Measurements from ENCODE around the gene PGD. TPM values are rescaled to one million over a fixed set of nuclear protein-coding genes. Genes with fewer than 3 reads are reported as not detected.
"Not testable (repeated sequence)": the region's sequence is repeated elsewhere in the genome, so short reads cannot be mapped to it uniquely, and the experiment has no call there.

The PGD gene
- total RNA-seq, 1 donor from 2014 or later, result 294 TPM

DNA sequence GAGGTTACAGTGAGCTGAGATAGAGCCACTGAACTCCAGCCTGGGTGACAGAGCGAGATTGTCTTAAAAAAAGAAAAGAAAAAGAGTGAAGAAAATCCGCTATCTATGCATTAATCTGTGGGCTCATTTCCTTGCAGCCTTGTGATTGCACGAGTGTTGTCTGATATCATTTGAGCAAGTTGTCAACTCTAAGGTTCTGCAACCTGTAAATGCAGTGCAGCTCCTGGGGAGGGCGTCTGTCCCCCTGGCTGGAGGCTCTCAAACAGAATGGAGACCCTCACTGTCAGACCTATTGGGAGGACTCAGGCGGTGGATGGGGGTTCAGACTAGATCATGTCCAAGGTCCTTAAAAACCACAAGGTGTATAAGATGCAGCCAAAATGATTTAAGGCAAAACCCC is 57.2 kb downstream of the PGD start:
- no peak overlapping the region for H3K27ac Mint-ChIP-seq
- H3K36me3 Mint-ChIP-seq, result peaks cover 10% of the 10 kb centered on the region
- H3K4me3 Mint-ChIP-seq, result no peak overlapping the region
- H3K9me3 Mint-ChIP-seq, result no peaks in the 10 kb centered on the region
- no peak for DNase-seq (ENCODE audit: extremely low spot score, unreplicated experiment)
- peaks cover 18% of the 10 kb centered on the region for H3K4me1 Mint-ChIP-seq (ENCODE audit: unreplicated experiment)
- TF ChIP-seq, protein P1, sequence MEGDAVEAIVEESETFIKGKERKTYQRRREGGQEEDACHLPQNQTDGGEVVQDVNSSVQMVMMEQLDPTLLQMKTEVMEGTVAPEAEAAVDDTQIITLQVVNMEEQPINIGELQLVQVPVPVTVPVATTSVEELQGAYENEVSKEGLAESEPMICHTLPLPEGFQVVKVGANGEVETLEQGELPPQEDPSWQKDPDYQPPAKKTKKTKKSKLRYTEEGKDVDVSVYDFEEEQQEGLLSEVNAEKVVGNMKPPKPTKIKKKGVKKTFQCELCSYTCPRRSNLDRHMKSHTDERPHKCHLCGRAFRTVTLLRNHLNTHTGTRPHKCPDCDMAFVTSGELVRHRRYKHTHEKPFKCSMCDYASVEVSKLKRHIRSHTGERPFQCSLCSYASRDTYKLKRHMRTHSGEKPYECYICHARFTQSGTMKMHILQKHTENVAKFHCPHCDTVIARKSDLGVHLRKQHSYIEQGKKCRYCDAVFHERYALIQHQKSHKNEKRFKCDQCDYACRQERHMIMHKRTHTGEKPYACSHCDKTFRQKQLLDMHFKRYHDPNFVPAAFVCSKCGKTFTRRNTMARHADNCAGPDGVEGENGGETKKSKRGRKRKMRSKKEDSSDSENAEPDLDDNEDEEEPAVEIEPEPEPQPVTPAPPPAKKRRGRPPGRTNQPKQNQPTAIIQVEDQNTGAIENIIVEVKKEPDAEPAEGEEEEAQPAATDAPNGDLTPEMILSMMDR (conservative IDR thresholded peaks at IDR 0.05), result no peak
- H3K27me3 Mint-ChIP-seq, result no peaks in the 10 kb centered on the region

DNA sequence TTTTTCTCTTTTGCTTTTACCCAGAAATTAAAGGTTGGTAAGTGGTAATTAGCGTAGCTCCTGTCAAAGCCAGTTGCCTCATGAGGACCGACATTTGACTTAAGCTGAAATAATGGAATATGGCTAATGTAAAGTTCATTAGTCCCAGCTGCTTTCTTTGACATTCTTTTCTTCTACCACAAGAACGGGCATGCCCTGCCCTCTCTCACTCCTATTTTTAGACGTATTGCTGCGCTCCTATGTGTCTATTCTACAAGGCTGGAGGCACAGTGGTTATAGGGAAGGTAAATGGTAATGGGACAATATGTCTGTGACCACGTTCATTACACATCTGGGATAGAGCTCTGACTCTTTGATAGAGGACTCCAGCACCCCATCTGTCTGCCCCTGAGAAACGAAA is 57.8 kb downstream of the PGD start:
- Mint-ChIP-seq H3K27me3 (no peaks in the 10 kb centered on the region), H3K36me3 (peaks cover 16% of the 10 kb centered on the region), H3K4me3 (no peak overlapping the region), H3K4me1 (ENCODE audit: unreplicated experiment) (peaks cover 12% of the 10 kb centered on the region), H3K9me3 (no peaks in the 10 kb centered on the region), H3K27ac (peak overlapping the region; percentile 75)
- TF ChIP-seq, protein P1 (conservative IDR thresholded peaks at IDR 0.05), result no peak
- no peak for DNase-seq (ENCODE audit: extremely low spot score, unreplicated experiment)

DNA sequence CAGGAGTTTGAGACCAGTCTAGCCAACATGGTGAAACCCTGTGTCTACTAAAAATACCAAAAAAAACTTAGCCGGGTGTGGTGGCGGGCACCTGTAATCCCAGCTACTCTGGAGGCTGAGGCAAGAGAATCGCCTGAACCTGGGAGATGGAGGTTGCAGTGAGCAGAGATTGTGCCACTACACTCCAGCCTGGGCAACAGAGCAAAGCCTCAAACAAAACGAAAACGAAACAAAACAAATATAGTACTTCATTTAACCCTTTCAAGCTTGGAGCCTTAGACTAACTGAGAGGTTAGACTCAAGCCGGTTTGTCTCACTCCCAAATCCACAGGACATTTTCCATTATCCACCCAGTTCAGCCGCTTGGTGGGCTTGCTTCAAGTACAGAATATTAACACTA is 58.6 kb downstream of the PGD start:
- Mint-ChIP-seq H3K27ac (peak overlapping the region; percentile 50), H3K36me3 (peaks cover 17% of the 10 kb centered on the region)
- not testable (repeated sequence) for H3K9me3 Mint-ChIP-seq; DNase-seq (ENCODE audit: extremely low spot score, unreplicated experiment); H3K27me3 Mint-ChIP-seq; H3K4me3 Mint-ChIP-seq; H3K4me1 Mint-ChIP-seq (ENCODE audit: unreplicated experiment)

DNA sequence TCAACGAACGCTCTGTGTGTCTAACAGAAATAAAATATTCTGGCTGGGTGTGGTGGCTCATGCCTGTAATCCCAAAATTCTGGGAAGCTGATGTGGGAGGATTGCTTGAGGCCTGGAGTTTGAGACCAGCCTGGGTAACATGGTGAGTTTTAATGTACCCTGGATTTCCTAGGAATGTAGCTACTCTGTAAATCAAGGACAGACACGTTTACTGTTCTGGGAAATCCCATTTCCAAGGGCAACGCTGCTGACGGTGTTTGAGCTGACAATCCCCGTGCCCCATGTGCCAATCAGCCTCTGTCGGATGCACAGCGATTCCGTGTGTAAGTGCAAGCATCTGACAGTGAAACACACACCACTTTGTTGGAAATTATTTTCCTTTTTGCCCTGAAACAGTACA is 59.0 kb downstream of the PGD start:
- H3K9me3 Mint-ChIP-seq, result no peaks in the 10 kb centered on the region
- H3K27ac Mint-ChIP-seq, result peak overlapping the region; percentile 50
- TF ChIP-seq, protein P1 (conservative IDR thresholded peaks at IDR 0.05), result no peak
- no peak overlapping the region for H3K4me3 Mint-ChIP-seq
- peaks cover 17% of the 10 kb centered on the region for H3K36me3 Mint-ChIP-seq
- H3K4me1 Mint-ChIP-seq (ENCODE audit: unreplicated experiment), result peaks cover 10% of the 10 kb centered on the region
- no peak for DNase-seq (ENCODE audit: extremely low spot score, unreplicated experiment)
- no peaks in the 10 kb centered on the region for H3K27me3 Mint-ChIP-seq

DNA sequence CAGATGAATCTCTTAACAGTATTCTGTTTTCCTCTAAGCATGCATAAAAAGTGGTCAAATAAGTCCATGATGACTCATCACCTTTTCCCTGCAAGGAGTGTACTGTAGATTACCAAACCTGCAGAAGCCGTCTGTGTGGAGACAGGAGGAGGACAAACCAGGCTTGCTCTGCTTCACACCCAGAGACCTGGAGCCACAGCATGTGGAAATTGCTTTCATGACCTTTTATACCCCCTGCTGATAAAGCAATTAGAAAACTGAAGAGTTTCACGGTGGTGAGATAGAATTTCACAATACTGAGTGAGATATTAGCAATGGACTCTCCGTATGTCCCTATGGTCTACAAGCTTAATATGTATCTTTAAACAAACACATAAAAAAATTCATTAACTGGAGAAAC is 60.3 kb downstream of the PGD start:
- peaks cover 17% of the 10 kb centered on the region for H3K36me3 Mint-ChIP-seq
- TF ChIP-seq, protein P1 (conservative IDR thresholded peaks at IDR 0.05), result no peak
- DNase-seq (ENCODE audit: extremely low spot score, unreplicated experiment), result no peak
- H3K9me3 Mint-ChIP-seq, result no peaks in the 10 kb centered on the region
- peak overlapping the region; percentile 72 for H3K27ac Mint-ChIP-seq
- H3K4me1 Mint-ChIP-seq (ENCODE audit: unreplicated experiment), result peaks cover 10% of the 10 kb centered on the region
- no peak overlapping the region for H3K4me3 Mint-ChIP-seq
- H3K27me3 Mint-ChIP-seq, result no peaks in the 10 kb centered on the region

DNA sequence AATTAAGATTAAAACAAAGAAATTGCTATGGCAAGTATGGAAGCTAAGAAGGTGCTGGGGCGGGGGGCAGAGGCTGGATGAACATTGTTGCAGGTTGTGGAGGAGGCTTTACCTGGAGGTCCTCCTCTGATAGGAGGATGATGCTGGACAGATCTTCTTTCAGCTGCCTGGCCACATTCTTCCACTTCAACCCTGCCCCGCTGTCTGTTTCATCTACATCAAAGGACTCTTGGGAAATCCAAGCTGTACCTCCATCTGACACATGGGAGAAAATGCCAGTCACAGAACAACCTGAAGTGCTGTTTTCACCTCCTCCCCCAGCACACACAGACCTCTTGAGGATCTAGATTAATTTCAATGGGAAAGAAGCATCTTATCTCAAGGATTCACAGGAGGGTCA is 68.2 kb downstream of the PGD start:
- no peak overlapping the region for H3K4me3 Mint-ChIP-seq
- peak overlapping the region; percentile 57 for H3K27ac Mint-ChIP-seq
- no peaks in the 10 kb centered on the region for H3K27me3 Mint-ChIP-seq
- no peak for DNase-seq (ENCODE audit: extremely low spot score, unreplicated experiment)
- no peaks in the 10 kb centered on the region for H3K9me3 Mint-ChIP-seq
- TF ChIP-seq, protein P1 (conservative IDR thresholded peaks at IDR 0.05), result no peak
- H3K4me1 Mint-ChIP-seq (ENCODE audit: unreplicated experiment), result no peaks in the 10 kb centered on the region
- peaks cover 3% of the 10 kb centered on the region for H3K36me3 Mint-ChIP-seq
